Fibroblast of pulmonary artery (primary cell): ENCODE data around the gene H1-8.
A peak's percentile ranks its signal among the peaks of the same experiment; 100 is the strongest.

Experiments used
- DNase-seq: peaks from one replicate; pipeline ENCODE4 v3.0.0-alpha.2; 2010; ENCODE audit warnings: low read depth
- H3K4me3 ChIP-seq: replicated peaks from 2 replicates; pipeline ENCODE4 v1.5.1; 2011; ENCODE audit warnings: low read depth, mild to moderate bottlenecking, control low read depth, low read length, moderate library complexity
- TF ChIP-seq, protein P1 (sequence below): IDR thresholded peaks from 2 replicates; pipeline ENCODE4 v1.5.1; 2011; ENCODE audit warnings: mild to moderate bottlenecking, control low read depth, low read length, inconsistent platforms; ENCODE audit errors: missing control alignments

The H1-8 gene

GRCh38 chr3:129594409-129594808, 51.4 kb downstream of the H1-8 start:
- TF ChIP-seq, protein P1, sequence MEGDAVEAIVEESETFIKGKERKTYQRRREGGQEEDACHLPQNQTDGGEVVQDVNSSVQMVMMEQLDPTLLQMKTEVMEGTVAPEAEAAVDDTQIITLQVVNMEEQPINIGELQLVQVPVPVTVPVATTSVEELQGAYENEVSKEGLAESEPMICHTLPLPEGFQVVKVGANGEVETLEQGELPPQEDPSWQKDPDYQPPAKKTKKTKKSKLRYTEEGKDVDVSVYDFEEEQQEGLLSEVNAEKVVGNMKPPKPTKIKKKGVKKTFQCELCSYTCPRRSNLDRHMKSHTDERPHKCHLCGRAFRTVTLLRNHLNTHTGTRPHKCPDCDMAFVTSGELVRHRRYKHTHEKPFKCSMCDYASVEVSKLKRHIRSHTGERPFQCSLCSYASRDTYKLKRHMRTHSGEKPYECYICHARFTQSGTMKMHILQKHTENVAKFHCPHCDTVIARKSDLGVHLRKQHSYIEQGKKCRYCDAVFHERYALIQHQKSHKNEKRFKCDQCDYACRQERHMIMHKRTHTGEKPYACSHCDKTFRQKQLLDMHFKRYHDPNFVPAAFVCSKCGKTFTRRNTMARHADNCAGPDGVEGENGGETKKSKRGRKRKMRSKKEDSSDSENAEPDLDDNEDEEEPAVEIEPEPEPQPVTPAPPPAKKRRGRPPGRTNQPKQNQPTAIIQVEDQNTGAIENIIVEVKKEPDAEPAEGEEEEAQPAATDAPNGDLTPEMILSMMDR: no peak
- H3K4me3 ChIP-seq: no peak overlapping the region
- no peak for DNase-seq

DNA sequence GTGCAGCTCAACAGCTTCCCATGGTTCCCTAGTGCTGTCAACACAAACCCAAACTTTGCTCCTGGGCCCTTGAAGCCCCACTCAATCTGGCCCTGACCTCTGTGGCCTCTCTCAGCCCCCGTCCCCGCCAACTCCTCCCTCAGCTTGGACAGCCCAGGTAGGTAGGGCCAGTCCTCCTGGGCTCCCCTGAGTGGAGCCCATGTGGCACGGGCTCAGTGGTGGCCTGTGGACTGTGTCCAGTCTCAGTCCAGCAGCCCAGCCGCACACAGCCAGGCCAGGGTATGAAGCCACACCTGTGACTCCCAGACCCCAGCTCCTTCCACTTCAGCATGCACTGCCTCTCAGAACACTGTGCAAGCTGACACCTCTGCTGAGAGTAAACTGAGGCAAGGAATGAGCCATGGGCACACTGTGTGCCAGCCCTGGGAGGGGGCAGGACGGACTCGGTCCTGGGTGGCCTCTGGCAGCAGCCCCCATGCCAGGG, 52.0 kb downstream of the H1-8 start:
- no peak overlapping the region for H3K4me3 ChIP-seq
- TF ChIP-seq, protein P1: no peak

GRCh38 chr3:129595544-129596193, 52.7 kb downstream of the H1-8 start:
- TF ChIP-seq, protein P1: no peak
- DNase-seq: no peak
- H3K4me3 ChIP-seq: peak overlapping the region; percentile 13

More for the DNA sequence above, 52.0 kb downstream of the H1-8 start:
- DNase-seq: no peak

GRCh38 chr3:129596194-129597086, 53.5 kb downstream of the H1-8 start:
- peak; percentile 98 for DNase-seq
- peak overlapping the region; percentile 27 for H3K4me3 ChIP-seq
- TF ChIP-seq, protein P1: no peak

GRCh38 chr3:129597087-129597999, 54.4 kb downstream of the H1-8 start:
- H3K4me3 ChIP-seq: peak overlapping the region; percentile 27
- TF ChIP-seq, protein P1: no peak
- no peak for DNase-seq

- TF ChIP-seq, protein P1: no peak
- no peak overlapping the region for H3K4me3 ChIP-seq
- DNase-seq: no peak
Observed at GRCh38 chr3:129598000-129598381, 55.0 kb downstream of the H1-8 start.
